ENCODE results near the gene SLFN12.
"Not testable (repeated sequence)": the region's sequence is repeated elsewhere in the genome, so short reads cannot be mapped to it uniquely, and the experiment has no call there.

The SLFN12 gene

DNA sequence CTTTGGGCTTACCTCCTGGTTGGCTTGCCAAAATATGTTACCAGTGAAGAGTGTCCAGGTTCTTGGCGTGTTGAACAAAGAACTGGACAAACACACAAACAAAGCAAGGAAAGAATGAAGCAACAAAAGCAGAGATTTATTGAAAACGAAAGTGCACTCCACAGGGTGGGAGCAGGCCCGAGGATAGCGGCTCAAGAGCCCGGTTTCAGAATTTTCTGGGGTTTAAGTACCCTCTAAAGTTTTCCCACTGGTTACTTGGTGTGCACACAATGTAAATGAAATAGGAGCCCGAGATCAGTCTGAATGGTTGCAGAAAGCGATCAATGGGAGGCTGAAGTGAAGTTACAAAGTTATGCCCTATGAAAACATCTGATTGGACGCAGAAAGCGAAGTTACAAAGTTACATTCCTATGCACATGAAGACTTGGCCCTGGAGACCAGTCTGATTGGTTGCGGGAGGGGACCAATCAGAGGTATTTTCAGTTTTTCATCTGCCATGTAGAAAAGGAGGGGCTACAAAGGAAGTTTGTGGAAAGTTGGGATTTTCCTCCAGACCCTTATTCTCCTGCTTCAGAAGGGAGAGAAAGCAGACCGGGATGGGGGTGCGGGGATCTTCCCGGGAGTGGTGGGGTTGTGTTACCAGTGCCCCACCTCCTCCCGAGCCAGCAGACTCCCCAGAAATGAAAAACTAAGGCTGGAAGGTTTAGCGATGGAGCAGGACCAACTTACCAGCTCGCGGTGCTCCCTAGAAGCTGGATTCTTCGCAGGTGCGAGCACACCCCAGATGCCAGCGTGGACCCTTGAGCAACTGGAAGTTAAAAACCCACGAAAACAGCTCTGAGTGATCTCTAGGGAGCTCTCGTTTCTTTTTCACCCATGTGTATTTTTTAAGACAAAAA is at the start of gene SLFN12:
SLFN12 (minus strand) TSS at position 325 of the 899 bp plus-strand sequence. CDS start 9,472 bp downstream, outside the sequence.
- ATAC-seq (replicated peaks) (peak; percentile 92 to 94), DNase-seq (peak; percentile 38)
- Mint-ChIP-seq H3K27ac (peak within 1 kb of the TSS; percentile 94), H3K4me1 (peaks cover 17 to 39% of the 10 kb centered on the region in 2 donors), H3K27me3 (no peaks in the 10 kb centered on the region), H3K9me3 (no peaks in the 10 kb centered on the region), H3K36me3 (no peaks in the 10 kb centered on the region), H3K4me3 (peak within 1 kb of the TSS; percentile 88 to 95)

DNA sequence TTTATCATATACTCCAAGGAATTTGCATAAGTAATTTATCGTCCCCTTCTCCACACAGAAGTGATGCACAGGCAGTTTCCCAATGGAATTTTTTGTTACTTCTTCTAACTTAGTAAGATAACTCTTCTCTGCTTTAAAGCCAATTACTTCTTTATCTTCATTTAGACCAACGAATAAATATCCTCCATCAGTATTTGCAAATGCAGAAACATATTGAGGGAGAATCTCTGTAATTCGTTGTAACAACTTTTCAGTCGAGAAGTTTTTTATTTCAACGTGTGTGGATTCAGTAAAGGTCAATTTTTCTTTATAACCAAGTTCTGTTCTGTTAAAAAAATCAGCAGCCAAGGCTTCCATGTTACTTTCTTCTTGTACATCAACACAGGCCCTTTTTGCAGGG is 47.0 kb upstream of the SLFN12 start:
- peaks cover 31 to 36% of the 10 kb centered on the region in 2 donors for H3K27me3 Mint-ChIP-seq
- peaks cover 4% of the 10 kb centered on the region in 2 donors for H3K36me3 Mint-ChIP-seq
- no peak for ATAC-seq (replicated peaks)
- H3K27ac Mint-ChIP-seq: no peak overlapping the region
- no peak for DNase-seq
- no peaks in the 10 kb centered on the region for H3K4me1 Mint-ChIP-seq
- peaks cover 4 to 5% of the 10 kb centered on the region in 2 donors for H3K9me3 Mint-ChIP-seq
- no peak overlapping the region for H3K4me3 Mint-ChIP-seq

DNA sequence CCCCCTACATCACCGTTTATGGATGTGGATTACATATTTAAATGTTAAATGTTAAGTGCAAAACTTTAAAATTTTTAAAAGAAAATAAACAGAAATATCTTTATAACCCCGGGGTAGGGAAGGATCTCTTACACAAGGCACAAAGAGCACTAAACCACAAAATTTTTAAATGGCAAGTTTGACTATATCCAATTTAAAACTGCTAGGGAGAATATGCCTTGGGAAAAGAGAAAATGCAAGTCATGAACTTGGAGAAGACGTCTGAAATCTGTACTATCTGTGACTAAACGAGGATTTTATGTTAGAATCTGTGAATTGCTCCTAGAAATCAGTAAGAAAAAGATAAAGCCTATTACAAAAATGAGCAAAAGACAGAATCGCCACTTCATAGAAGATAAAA is 44.9 kb upstream of the SLFN12 start:
- peaks cover 2 to 3% of the 10 kb centered on the region in 2 donors for H3K36me3 Mint-ChIP-seq
- H3K4me3 Mint-ChIP-seq: no peak overlapping the region
- peaks cover 28 to 36% of the 10 kb centered on the region in 2 donors for H3K27me3 Mint-ChIP-seq
- H3K9me3 Mint-ChIP-seq: peaks cover 0 to 2% of the 10 kb centered on the region in 2 donors
- ATAC-seq (replicated peaks) (no peak), DNase-seq (no peak)
- no peaks in the 10 kb centered on the region for H3K4me1 Mint-ChIP-seq
- no peak overlapping the region for H3K27ac Mint-ChIP-seq

DNA sequence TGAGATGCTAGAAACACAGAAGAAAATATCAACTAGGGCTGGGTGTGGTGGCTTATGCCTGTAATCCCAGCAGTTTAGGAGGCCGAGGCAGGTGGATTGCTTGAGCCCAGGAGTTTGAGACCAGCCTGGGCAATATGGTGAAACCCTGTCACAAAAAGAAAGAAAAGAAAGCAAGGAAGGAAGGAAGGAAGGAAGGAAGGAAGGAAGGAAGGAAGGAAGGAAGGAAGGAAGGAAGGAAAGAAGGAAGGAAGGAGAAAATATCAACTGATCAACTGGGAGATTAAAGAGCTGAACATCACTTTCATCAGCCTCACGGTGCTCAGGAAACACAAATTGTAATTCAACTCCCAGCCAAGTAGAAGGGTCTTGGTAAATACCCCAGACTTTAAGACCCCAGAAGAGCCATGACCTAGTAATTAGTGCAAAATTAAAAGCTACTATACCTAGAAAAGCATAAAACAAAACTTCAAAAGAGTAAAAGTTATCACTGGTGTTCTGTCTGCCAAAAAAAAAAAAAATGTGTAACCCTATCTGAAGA is 44.1 kb upstream of the SLFN12 start:
- Mint-ChIP-seq H3K4me3 (no peak overlapping the region), H3K27me3 (peaks cover 28 to 41% of the 10 kb centered on the region in 2 donors), H3K27ac (no peak overlapping the region), H3K4me1 (no peaks in the 10 kb centered on the region), H3K36me3 (peaks cover 2 to 6% of the 10 kb centered on the region in 2 donors), H3K9me3 (peaks cover 0 to 5% of the 10 kb centered on the region in 2 donors)
- ATAC-seq (replicated peaks) (no peak), DNase-seq (no peak)

DNA sequence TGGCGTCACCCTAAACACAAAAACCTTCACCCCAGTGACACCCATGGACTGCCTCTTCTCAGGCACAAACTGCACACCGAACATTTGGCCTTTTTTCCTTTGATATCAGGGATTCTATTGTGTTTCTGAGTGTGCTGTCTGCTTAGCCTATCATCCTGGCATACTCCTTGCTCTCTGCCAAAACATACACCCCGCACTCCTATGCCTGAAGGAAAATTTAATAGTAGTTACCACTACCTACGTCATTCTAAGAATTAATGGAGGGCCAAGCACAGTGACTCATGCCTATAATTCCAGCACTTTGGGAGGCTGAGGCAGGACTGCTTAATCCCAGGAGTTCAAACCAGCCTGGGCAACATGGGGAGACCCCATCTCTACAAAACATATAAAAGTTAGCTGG is 36.2 kb upstream of the SLFN12 start:
- no peak for DNase-seq
- Mint-ChIP-seq H3K27me3 (peaks cover 8 to 29% of the 10 kb centered on the region in 2 donors), H3K27ac (no peak overlapping the region), H3K4me1 (peaks cover 0 to 4% of the 10 kb centered on the region in 2 donors), H3K9me3 (peaks cover 0 to 5% of the 10 kb centered on the region in 2 donors), H3K4me3 (no peak overlapping the region), H3K36me3 (peaks cover 0 to 6% of the 10 kb centered on the region in 2 donors)
- ATAC-seq (replicated peaks): no peak

DNA sequence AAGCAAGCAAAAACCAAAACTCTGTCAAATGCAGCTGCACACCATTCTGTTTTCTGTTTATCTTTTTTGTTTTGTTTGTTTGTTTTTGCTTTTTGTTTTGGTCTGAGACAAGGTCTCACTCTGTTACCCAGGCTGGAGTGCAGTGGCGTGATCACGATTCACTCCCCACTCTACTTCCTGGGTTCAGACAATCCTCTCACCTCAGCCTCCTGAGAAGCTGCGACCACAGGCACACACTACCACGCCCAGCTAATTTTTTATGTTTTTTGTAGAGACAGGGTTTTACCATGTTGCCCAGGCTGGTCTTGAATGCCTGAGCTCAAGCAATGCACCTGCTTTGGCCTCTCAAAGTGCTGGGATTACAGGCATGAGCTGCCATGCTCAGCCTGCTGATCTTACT is 35.5 kb upstream of the SLFN12 start:
- no peak overlapping the region for H3K27ac Mint-ChIP-seq
- DNase-seq: no peak
- no peak overlapping the region for H3K4me3 Mint-ChIP-seq

DNA sequence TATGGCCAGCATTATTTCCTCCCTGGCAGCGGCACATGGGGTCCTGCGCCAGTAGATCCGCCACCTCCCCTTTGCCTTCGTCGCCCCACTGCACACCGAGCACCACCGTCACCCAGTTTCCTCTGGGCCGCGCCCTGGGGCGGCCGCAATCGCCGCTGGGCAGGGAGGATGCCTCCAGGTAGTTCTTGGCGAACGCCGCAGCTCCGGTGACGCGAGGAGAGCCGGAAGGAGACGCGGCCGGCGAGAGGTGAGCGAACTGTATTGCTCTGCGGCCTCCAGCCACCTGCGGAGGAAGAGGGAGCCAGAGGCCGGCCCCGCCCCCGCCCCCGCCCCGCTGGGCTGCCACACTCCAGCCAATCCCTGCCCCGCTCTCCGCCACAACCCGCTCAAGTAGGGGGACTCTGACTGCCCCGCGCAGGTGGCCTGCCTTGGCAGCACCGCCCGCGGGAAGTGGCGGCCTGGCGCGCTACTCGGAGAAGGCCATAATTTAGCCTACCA is 28.1 kb upstream of the SLFN12 start:
- peak; percentile 42 for DNase-seq
- H3K27ac Mint-ChIP-seq: peak overlapping the region; percentile 69

More for the DNA sequence above, 35.5 kb upstream of the SLFN12 start:
- peaks cover 8 to 24% of the 10 kb centered on the region in 2 donors for H3K27me3 Mint-ChIP-seq
- H3K9me3 Mint-ChIP-seq: peaks cover 0 to 5% of the 10 kb centered on the region in 2 donors
- ATAC-seq (replicated peaks): no peak
- peaks cover 0 to 4% of the 10 kb centered on the region in 2 donors for H3K4me1 Mint-ChIP-seq
- peaks cover 0 to 3% of the 10 kb centered on the region in 2 donors for H3K36me3 Mint-ChIP-seq

DNA sequence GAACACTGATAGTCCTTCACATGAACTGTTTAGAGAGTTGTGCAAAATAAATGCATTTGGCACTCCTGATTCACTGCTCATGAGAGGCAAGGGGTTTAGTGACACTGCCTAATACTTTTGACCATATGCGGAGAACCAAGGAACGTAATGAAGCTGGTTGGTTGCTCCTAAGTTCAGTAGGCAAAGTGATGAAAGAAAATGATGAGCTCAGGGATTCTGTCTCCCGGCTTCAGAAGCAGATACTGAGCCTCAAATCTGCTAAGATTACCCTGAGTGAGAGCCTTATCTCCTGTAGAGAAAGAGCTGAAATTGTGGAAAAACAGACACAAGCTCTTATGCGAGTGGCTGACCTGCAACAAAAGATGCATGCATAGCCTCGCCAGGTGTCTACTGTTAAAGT is 21.7 kb upstream of the SLFN12 start:
- H3K4me1 Mint-ChIP-seq; H3K36me3 Mint-ChIP-seq; H3K27ac Mint-ChIP-seq; DNase-seq; H3K4me3 Mint-ChIP-seq; H3K27me3 Mint-ChIP-seq; H3K9me3 Mint-ChIP-seq; ATAC-seq (replicated peaks): not testable (repeated sequence)

More for the DNA sequence above, 28.1 kb upstream of the SLFN12 start:
- H3K9me3 Mint-ChIP-seq: peaks cover 0 to 2% of the 10 kb centered on the region in 2 donors
- peak; percentile 92 to 95 for ATAC-seq (replicated peaks)
- H3K4me3 Mint-ChIP-seq: peak overlapping the region; percentile 81 to 86
- peaks cover 0 to 13% of the 10 kb centered on the region in 2 donors for H3K27me3 Mint-ChIP-seq
- H3K4me1 Mint-ChIP-seq: peaks cover 9 to 16% of the 10 kb centered on the region in 2 donors
- H3K36me3 Mint-ChIP-seq: no peaks in the 10 kb centered on the region

DNA sequence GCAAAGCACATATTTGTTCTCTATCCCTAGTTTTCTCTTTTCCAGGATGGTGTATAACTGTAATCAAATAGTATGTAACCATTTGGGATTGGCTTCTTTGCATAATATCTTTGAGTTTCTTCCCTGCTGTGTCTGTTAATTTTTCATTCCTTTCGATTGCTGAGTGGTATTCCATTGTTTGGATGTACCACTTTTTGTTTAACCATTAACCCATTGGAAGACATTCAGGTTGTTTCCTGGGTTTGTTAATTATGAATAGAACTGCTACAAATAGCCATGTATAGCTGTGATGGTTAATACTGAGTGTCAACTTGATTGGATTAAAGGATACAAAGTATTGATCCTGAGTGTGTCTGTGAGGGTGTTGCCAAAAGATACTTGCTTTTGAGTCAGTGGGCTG is 20.9 kb upstream of the SLFN12 start:
- peaks cover 0 to 4% of the 10 kb centered on the region in 2 donors for H3K36me3 Mint-ChIP-seq
- H3K27me3 Mint-ChIP-seq: peaks cover 0 to 8% of the 10 kb centered on the region in 2 donors
- ATAC-seq (replicated peaks) (no peak), DNase-seq (no peak)
- peaks cover 12 to 16% of the 10 kb centered on the region in 2 donors for H3K4me1 Mint-ChIP-seq
- H3K27ac Mint-ChIP-seq: no peak overlapping the region
- peaks cover 0 to 1% of the 10 kb centered on the region in 2 donors for H3K9me3 Mint-ChIP-seq
- H3K4me3 Mint-ChIP-seq: no peak overlapping the region

DNA sequence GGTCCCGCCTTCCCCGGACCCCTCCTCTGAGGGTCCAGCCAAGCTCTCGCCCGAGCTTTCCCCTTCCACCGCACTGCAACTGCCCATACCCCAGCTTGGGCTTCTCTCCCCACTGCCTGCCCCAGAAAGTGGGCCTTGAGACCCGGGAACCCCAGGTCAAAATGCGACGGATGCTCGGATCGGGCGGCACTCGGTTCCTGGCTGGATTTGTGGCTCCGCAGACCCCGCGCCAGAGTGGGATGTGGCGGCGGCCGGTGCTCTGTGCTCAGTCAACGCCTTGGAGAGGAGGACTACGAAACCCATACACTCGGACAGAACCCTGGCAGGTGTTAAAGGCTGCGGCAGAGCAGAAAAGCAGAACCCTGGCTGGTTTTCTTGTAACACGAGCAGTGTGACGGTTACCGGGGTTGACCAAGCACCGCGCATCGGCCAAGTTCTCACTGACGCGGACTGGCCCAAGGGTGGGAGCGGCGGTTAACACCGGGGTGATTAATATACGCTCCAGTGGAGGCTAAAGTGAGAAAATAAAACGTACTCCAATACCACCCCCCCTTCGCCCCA is 17.2 kb upstream of the SLFN12 start:
- peak; percentile 23 for DNase-seq
- H3K4me3 Mint-ChIP-seq: peak overlapping the region; percentile 83 to 92
- ATAC-seq (replicated peaks): peak; percentile 30 to 33

DNA sequence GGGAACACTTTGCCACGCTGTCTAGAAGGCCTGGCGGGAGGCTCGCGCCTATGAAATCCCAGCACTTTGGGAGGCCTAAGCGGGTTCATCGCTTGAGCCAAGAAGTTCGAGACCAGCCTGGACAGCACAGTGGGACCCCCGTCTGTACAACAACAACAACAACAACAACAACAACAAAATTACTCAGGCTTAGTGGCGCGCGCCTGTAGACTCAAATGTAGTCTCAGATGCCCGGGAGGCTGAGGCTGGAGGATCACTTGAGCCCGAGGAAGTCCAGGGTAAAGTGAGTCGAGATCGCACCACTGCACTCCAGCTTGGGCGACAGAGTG is 16.6 kb upstream of the SLFN12 start:
- DNase-seq: no peak
- ATAC-seq (replicated peaks): no peak
- peak overlapping the region; percentile 83 to 92 for H3K4me3 Mint-ChIP-seq
- peaks cover 0 to 4% of the 10 kb centered on the region in 2 donors for H3K27me3 Mint-ChIP-seq
- peaks cover 18 to 32% of the 10 kb centered on the region in 2 donors for H3K4me1 Mint-ChIP-seq
- H3K27ac Mint-ChIP-seq: peak overlapping the region; percentile 97
- H3K36me3 Mint-ChIP-seq: peaks cover 2 to 15% of the 10 kb centered on the region in 2 donors
- H3K9me3 Mint-ChIP-seq: no peaks in the 10 kb centered on the region

More for the DNA sequence above, 17.2 kb upstream of the SLFN12 start:
- Mint-ChIP-seq H3K4me1 (peaks cover 14 to 26% of the 10 kb centered on the region in 2 donors), H3K9me3 (no peaks in the 10 kb centered on the region), H3K27ac (peak overlapping the region; percentile 97), H3K36me3 (peaks cover 0 to 10% of the 10 kb centered on the region in 2 donors), H3K27me3 (peaks cover 0 to 4% of the 10 kb centered on the region in 2 donors)

DNA sequence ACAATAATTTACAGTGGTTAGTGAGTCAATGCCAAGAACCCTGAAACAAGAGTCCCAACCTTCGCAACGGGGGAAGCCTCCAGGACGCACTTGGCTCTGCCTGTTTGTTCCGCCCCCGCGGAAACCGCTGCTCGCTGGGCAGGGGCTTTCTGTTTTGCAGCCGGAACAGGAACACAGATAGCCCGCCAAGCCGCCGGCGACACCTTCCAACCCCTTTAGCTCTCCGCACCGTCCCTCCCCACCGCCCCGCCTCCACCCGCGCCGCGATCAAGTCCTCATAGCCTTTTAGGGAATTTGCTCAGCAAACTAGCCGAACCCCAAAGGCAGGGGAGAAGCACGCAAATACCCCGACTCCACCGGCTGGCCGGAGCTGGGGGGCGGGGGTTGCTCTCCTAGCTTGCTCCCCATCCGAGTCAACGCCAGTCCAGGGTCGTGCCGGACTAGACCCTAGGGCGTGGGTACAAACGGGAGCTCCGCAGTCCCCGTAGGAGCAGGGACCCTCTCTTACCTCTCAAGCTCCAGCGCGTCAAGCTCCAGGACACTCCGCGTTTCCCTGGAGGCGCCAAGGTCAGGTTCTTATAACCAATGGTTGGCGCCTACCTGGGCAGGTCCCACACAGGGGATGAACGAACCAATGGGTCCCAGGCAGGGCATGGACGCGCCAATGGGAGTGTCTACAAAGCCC is 16.1 kb upstream of the SLFN12 start, which contains the start of gene SLFN13:
SLFN13 (minus strand) TSS at position 553 of the 685 bp plus-strand sequence. CDS start 3,086 bp downstream, outside the sequence.
- Mint-ChIP-seq H3K27ac (peak within 1 kb of the TSS; percentile 97), H3K27me3 (peaks cover 0 to 4% of the 10 kb centered on the region in 2 donors), H3K4me1 (peaks cover 18 to 32% of the 10 kb centered on the region in 2 donors), H3K9me3 (no peaks in the 10 kb centered on the region), H3K4me3 (peak within 1 kb of the TSS; percentile 83 to 92), H3K36me3 (peaks cover 2 to 15% of the 10 kb centered on the region in 2 donors)
- peak; percentile 88 to 90 for ATAC-seq (replicated peaks)
- DNase-seq: peak; percentile 88

DNA sequence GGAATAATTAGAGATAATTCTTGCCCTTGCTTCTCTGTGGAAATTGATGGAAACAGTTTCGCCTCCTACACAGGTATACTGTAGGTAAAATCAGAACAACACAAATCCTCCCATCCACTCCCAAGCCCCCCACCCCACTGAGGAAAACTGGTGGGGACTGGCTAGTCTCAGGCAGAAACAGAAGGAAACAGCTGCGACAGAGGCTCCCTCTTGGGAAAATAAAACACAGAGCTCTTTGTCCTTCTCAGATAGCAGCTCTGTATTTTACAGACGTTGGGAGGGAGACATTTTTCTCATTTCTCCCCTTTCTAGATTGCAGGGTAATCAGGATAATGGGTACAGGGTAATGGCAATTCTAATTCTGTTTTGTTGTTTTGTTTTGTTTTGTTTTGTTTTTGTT is 15.2 kb upstream of the SLFN12 start:
- H3K4me3 Mint-ChIP-seq: peak overlapping the region; percentile 83 to 92
- peaks cover 18 to 32% of the 10 kb centered on the region in 2 donors for H3K4me1 Mint-ChIP-seq
- peaks cover 0 to 4% of the 10 kb centered on the region in 2 donors for H3K27me3 Mint-ChIP-seq
- DNase-seq (no peak), ATAC-seq (replicated peaks) (no peak)
- H3K36me3 Mint-ChIP-seq: peaks cover 2 to 15% of the 10 kb centered on the region in 2 donors
- H3K9me3 Mint-ChIP-seq: no peaks in the 10 kb centered on the region
- no peak overlapping the region for H3K27ac Mint-ChIP-seq

Data from stimulated activated naive B cell treated with anti-CD40 and anti-IgM and Interleukin-4, amounts not matched to agents 10 μg/mL and 1 μg/mL and 100 μg/mL, for 72 hours (primary cell).